GM18502 (cell line): ENCODE results near the gene CSTF3.

ENCODE experiments used
- ATAC-seq: cut with Tn5 transposase; IDR thresholded peaks from one replicate; pipeline ENCODE4 v1.9.1; 2021; ENCODE audit warnings: mild to moderate bottlenecking; ENCODE audit not compliant: unreplicated experiment, poor library complexity

The CSTF3 gene

DNA sequence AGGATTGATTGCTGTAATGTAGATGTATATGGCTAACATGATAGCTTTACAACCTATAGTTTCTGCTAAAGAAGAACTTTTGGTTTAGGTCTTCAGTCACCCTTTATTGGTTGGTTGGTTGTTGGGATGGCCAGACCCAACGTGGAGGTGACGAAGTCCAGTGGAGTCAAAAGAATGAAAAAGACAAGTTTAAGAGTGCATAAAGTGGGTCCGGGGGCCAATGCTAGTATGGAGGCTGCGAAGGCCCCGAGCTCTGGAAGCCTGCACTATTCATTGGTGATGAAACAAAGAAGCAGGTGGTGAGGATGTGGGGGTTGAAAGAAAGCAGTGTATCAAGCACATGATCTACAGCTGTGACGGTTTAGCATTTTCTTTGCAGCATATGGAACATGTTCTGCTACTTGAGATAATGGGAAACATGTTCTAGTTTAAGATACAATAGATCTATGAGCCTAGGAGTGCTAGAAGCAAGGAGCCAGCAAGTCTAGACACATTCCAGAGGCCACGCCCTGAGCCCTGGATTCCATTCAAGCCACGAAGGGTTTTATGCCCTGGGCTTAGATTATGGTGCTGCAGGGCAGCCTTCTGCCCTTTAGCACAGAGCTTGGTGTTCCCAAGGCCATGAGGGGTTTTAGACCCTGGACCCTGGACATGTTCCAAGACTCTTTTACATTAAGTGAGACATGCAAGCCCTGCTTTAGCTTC is 115.6 kb downstream of the CSTF3 start:
- ATAC-seq: no peak

DNA sequence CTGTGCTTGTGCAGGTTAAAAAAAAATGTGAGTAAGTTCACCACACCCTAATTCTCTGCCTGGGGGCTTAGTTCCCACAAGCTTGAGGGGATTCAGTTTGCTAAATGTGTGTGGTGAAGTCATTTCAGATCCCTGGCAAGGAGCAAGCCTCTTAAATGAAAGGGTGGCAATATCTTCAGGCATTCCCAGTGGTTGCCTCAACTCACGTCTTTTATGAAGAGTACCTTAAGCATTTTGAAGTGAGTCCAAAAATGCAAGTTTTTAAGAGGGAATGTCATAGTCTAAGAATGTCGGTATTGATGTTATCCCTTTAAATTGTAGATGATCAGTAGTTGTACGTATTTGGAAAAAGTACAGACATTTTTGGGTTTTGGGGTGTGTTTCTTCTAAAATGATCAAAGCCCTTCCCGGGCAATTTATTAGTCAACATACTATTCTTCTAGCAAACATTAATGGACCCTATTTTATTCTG is 117.0 kb downstream of the CSTF3 start:
- ATAC-seq: no peak

DNA sequence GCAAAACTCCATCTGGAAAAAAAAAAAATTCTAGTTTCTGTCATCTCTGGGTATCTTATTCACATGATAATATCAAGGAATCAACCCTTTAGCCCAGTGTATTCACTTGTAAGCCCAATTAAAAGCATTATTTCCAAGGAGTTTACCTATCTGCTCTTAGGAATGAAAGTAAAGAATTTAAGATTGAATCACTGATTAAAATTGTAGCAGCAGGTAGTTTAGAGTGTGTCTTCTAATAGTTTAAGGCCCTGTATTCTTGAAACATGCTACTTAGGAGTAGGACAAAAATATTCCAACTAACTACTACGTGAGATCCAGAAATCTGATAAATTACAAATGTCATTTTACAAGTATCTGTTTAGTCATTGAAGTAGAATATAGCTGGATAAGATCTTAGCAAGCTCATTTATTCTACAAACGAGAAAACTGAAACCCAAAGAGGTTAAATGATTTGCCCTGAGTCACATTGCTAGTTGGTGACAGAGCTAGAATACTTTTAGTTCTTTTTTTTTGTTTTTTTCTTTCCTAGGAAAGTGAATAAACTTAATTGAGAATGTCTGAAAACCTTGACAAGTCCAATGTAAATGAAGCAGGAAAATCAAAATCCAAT is 118.0 kb downstream of the CSTF3 start:
- ATAC-seq: no peak

DNA sequence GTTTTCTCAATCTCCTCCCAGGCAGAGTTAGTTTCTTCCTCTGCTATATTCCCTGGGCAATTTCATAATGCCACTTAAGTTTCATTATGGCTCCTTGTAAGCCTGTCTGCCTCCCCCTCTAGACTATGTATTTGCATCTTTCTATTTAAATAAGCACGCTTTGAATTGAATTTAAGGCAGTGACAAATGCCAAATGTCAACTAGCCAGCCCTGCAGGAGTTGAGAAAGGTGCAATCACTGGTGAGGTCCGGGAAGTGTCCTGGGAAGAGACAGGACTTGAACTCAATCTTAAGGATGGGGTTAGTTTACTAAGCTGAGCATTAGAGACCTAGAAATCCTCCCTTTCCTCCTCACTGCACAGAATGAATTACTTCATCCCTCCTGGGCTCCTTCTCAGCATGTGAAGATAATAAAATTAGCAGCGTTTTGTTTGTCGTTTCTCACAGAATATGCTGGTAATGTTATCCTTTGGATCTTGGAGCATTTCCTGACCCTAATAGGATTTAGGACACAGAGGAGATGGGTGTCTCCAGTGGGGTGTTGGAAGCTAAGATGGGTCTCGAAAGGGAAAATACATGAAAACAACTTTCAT is 120.3 kb downstream of the CSTF3 start:
- ATAC-seq: peak; percentile 30

DNA sequence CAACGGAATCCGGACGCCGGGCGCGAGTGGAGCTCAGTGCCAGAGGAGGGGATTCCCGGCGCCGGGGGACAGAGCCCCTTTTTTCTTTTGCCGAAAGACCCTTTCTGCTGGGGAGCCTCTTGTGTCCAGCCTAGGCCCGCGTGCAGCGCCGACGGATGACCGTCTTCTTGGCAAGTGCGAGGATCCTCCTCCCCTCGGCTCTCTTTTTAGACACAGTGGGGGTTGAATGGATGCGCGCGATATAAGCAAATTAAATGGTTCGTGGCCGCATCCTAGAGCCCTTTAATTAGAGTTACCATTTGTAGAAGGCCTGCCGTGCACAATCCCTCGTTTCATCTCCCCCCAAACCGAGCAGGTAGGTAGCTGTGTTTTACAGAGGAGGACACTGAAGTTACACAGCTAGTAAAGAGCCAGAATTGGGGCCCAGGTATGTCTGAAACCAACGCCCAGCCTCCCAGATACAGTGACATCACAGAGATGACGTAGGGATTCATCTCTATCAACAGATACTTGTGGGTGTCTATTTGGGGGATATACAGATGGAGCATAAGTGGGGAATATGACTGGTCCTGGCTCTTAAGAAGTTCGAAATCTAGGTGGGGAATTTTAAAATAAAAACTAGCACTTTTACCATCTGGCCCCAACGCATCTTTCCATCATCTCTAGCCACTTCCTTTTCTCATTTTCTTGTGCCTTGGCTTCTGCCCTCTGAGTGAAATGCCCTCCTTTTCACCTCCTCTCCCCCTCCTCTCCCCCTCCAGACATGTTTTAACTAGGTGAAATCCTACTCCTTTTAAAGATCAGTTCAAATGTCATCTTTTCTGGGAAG is 121.0 kb downstream of the CSTF3 start:
- ATAC-seq: peak; percentile 43

DNA sequence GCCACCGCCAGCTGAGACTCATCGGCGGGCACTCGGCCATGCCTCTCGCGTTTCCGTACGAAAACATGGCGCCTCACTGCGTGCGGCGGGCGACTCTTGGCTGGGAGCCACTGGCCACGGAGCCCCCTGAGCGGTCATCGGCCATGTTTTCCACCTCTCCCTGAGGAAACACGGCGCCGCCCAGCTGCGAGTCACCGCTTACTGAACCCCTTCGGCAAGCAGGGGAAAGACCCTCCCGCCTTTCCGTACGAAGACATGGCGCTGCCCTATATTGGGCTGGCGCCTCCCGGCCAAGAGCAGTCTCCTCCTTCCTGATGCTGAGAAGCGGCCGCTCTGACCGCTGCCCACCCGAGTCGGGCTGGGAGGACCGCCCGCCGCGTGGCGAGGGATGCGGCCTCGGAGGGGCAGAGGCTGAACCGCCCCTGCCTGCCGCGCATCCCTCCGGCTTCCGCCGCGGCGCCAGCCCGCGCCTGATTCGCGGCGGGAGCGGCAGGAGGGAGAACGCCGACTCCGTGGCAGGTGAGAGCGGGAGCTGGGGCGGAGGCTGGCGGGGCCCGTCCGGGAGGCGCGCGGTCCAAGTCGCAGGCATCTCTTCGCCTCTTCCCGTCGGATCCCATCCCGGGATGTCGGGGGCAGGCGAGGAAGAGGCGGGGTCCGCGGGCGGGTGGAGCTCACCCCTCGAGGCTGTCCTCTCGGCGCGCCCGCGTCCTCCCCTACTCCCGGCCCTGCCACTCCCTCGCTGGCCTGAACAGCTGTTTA is 121.8 kb downstream of the CSTF3 start, which contains the start of gene TCP11L1:
Gene TCP11L1 (plus strand): TSS at position 299 of the 759 bp plus-strand sequence. CDS start 4,202 bp downstream, outside the sequence.
- peak; percentile 78 for ATAC-seq

DNA sequence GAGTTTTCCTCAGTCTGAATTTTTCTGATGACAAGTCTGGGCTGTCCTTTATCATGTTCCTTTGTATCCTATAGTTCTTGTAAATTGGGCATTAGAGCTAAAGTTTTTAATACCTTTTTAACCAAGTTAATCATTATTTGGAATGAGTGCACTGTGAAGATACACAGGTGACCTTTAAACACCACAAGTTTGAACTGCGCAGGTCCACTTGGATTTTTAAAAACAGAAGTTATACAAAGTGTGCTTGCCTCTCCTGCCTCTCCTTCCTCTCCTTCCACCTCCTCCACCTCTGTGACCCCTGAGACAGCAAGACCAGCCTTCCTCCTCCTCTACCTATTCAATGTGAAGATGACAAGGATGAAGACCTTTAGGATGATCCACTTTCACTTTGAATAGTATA is 126.3 kb downstream of the CSTF3 start:
- no peak for ATAC-seq
